ENCODE measurements around the gene CCL5.

Gene CCL5

DNA sequence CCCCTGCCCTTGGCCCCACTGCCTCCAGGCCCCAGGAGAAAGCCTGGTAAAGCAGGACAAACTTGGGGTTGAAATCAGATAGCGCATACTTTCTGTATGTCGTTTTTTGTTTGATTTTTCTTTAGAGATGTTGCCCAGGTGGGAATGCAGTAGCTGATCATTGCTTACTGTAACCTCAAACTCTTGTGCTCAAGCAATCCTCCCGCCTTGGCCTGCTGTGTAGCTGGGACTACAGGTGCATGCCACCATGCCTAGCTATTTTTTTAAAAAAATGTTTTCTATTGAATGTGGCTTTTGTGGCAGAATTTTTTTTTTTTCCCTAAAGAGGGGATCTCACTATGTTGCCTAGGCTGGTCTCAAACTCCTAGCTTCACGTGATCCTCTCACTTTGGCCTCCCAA, 11.1 kb upstream of the CCL5 start:
- H3K9me3 Mint-ChIP-seq: no peaks in the 10 kb centered on the region
- H3K4me3 Mint-ChIP-seq: no peak overlapping the region
- intact Hi-C loops (cut with micrococcal nuclease): no loop called here
- no peak overlapping the region for H3K27ac Mint-ChIP-seq
- no peaks in the 10 kb centered on the region for H3K36me3 Mint-ChIP-seq (ENCODE audit: low read depth)
- peaks cover 53% of the 10 kb centered on the region for H3K4me1 Mint-ChIP-seq (ENCODE audit: low read depth)
- no peaks in the 10 kb centered on the region for H3K27me3 Mint-ChIP-seq

DNA sequence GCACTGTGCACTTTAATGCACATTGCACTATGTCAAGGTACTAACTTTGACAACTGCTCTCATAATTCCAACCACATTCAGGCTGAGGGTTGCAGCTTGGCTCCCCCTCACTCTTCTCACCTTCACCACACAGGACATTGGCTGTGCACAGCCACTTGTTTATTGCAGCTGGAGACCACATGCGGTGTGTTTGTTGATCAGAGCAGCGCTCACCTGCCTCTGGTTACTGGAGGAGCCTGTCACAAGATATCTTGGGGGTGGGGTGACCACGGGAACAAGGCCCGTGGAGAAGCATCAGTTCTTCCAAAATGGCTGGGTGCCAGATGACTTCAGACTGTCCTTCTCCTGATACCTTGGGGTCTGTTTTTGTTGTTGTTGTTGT, 10.6 kb upstream of the CCL5 start:
- H3K4me3 Mint-ChIP-seq: no peak overlapping the region
- intact Hi-C loops (cut with micrococcal nuclease): no loop called here
- no peak overlapping the region for H3K27ac Mint-ChIP-seq
- H3K4me1 Mint-ChIP-seq (ENCODE audit: low read depth): peaks cover 48% of the 10 kb centered on the region
- H3K27me3 Mint-ChIP-seq: no peaks in the 10 kb centered on the region
- H3K9me3 Mint-ChIP-seq: no peaks in the 10 kb centered on the region
- H3K36me3 Mint-ChIP-seq (ENCODE audit: low read depth): no peaks in the 10 kb centered on the region

DNA sequence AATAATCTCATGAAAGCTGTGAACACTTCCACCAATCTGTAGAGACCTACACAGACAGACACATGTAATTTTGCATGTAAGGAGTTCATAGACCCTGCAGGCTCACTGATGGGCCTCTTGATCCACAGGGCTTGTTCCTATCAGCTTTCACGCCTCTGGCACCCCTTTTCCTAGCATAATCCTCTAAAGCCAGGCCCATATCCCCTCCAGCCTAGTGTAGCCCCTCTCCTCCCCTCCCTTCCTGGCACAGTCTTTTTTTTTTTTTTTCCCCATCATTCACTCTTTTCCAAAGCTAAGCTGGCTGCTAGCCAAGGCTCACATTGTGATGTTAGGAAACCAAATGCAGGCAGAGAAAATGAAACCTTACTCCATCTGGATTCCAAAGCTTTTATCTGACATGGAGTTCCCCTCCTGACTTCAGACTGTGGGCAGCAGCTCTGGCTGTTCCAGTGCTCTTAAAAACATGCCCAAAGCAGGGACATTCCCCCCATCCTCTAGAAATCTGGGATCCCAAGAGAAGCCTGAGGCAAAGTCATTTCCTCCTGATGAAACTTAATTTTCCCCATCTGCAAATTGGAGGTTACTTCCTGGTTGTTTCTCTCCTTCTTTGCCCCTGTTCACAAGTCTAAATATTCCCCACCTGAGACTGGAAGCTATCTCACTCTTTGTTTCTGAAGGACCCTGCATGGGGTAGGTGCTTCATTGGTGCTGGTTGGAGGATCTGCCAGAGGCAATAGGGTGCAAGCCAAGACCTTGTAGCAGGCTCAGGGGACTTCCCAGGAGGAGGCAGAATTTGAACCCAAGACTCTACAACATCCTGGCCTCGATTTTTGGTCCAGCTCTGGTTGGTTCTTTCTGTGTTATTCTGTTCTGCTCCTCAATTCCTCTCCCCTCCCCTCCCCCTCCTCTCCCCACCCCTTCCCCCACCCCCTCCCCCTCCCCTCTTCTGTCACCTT, 9.9 kb upstream of the CCL5 start:
- no peak overlapping the region for H3K4me3 Mint-ChIP-seq
- H3K4me1 Mint-ChIP-seq (ENCODE audit: low read depth): peaks cover 42% of the 10 kb centered on the region
- no peaks in the 10 kb centered on the region for H3K9me3 Mint-ChIP-seq
- H3K27me3 Mint-ChIP-seq: no peaks in the 10 kb centered on the region
- peak overlapping the region; percentile 58 for H3K27ac Mint-ChIP-seq
- intact Hi-C loops (cut with micrococcal nuclease): no loop called here
- no peaks in the 10 kb centered on the region for H3K36me3 Mint-ChIP-seq (ENCODE audit: low read depth)

GRCh38 chr17:35889241-35889640, 9.1 kb upstream of the CCL5 start:
- Mint-ChIP-seq H3K4me3 (no peak overlapping the region), H3K27me3 (no peaks in the 10 kb centered on the region), H3K36me3 (ENCODE audit: low read depth) (no peaks in the 10 kb centered on the region), H3K9me3 (no peaks in the 10 kb centered on the region), H3K4me1 (ENCODE audit: low read depth) (peaks cover 40% of the 10 kb centered on the region), H3K27ac (no peak overlapping the region)
- intact Hi-C loops (cut with micrococcal nuclease): no loop called here

DNA sequence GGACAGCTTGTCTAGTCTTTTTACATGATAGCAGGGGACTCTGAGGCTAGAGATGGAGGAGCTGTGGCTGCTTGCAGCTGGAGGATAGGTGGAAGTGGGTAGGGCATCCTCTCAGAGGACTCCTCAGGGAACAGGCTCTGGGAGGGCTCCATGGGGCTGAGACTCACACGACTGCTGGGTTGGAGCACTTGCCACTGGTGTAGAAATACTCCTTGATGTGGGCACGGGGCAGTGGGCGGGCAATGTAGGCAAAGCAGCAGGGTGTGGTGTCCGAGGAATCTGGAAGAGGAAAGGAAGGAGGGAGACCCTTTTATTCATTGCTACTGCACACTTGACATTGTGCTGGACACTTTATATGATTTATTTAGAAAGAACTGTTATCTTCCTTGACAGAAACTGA, 1.8 kb downstream of the CCL5 start:
- H3K4me3 Mint-ChIP-seq: no peak overlapping the region
- H3K4me1 Mint-ChIP-seq (ENCODE audit: low read depth): peaks cover 32% of the 10 kb centered on the region

GRCh38 chr17:35877345-35878029, 2.7 kb downstream of the CCL5 start:
- H3K4me3 Mint-ChIP-seq: no peak overlapping the region
- H3K27ac Mint-ChIP-seq: no peak overlapping the region
- H3K27me3 Mint-ChIP-seq: peaks cover 2% of the 10 kb centered on the region
- intact Hi-C loops (cut with micrococcal nuclease): no loop called here
- peaks cover 32% of the 10 kb centered on the region for H3K4me1 Mint-ChIP-seq (ENCODE audit: low read depth)
- no peaks in the 10 kb centered on the region for H3K36me3 Mint-ChIP-seq (ENCODE audit: low read depth)
- no peaks in the 10 kb centered on the region for H3K9me3 Mint-ChIP-seq

More for the DNA sequence above, 1.8 kb downstream of the CCL5 start:
- H3K36me3 Mint-ChIP-seq (ENCODE audit: low read depth): no peaks in the 10 kb centered on the region
- peaks cover 2% of the 10 kb centered on the region for H3K27me3 Mint-ChIP-seq
- intact Hi-C loops (cut with micrococcal nuclease): no loop called here
- H3K9me3 Mint-ChIP-seq: no peaks in the 10 kb centered on the region
- peak overlapping the region; percentile 10 for H3K27ac Mint-ChIP-seq

DNA sequence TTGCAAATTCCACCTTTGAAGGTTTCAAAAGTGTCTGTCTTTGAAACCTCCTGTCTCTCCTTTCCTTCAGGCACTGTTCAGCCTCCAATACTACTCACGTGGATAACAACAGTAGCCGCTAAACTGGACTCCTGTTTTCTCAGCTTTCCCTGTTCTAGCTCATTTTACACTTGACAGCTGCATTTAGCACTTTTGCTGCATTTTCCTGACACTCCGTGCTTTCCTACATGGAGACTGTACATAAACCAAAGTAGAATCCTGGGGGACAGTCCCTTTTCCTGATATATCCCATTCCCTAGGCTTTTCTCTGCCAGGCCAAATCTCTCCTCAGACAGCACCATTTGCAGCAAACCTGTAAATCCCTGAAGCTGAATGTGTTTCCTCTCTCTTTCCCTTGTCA, 3.6 kb downstream of the CCL5 start:
- Mint-ChIP-seq H3K9me3 (no peaks in the 10 kb centered on the region), H3K36me3 (ENCODE audit: low read depth) (no peaks in the 10 kb centered on the region), H3K27me3 (peaks cover 2% of the 10 kb centered on the region), H3K4me3 (no peak overlapping the region), H3K27ac (no peak overlapping the region), H3K4me1 (ENCODE audit: low read depth) (peaks cover 32% of the 10 kb centered on the region)
- intact Hi-C loops (cut with micrococcal nuclease): no loop called here

- Mint-ChIP-seq H3K9me3 (no peaks in the 10 kb centered on the region), H3K27me3 (peaks cover 2% of the 10 kb centered on the region), H3K4me3 (no peak overlapping the region), H3K36me3 (ENCODE audit: low read depth) (no peaks in the 10 kb centered on the region), H3K27ac (no peak overlapping the region), H3K4me1 (ENCODE audit: low read depth) (peaks cover 36% of the 10 kb centered on the region)
- intact Hi-C loops (cut with micrococcal nuclease): no loop called here
Observed at GRCh38 chr17:35875800-35876139, 4.4 kb downstream of the CCL5 start.

GRCh38 chr17:35875072-35875799, 4.9 kb downstream of the CCL5 start:
- intact Hi-C loops (cut with micrococcal nuclease): no loop called here
- Mint-ChIP-seq H3K9me3 (no peaks in the 10 kb centered on the region), H3K27me3 (peaks cover 2% of the 10 kb centered on the region), H3K36me3 (ENCODE audit: low read depth) (no peaks in the 10 kb centered on the region), H3K4me1 (ENCODE audit: low read depth) (peaks cover 31% of the 10 kb centered on the region), H3K27ac (no peak overlapping the region), H3K4me3 (no peak overlapping the region)

DNA sequence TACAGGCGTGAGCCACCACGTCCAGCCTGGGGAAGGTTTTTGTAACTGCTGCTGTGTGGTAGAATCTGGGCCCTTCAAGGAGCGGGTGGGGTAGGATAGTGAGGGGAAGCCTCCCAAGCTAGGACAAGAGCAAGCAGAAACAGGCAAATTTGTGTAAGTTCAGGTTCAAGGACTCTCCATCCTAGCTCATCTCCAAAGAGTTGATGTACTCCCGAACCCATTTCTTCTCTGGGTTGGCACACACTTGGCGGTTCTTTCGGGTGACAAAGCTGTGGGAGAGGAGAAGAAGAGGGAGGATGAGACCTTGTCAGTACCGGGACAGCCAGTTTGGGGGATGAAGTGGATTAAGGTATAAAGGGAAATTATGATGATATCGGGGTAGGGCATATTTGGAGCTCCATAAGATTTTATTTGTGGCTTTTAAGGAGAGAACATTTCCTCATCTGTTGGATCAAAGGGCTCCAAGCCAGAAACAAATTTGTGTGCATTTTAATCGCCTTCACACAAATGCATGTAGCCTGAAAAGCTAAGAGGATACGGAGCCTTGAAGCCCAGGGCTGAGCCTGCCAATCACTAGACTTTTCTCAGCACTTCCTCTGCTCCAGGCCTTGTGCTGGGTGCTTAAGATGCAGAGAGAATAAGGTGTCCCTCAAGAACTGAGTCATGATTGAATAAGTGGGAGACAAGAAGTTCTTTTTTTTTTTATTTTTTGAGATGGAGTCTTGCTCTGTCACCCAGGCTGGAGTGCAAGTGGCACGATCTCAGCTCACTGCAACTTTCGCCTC, 7.8 kb downstream of the CCL5 start:
- Mint-ChIP-seq H3K27ac (no peak overlapping the region), H3K4me1 (ENCODE audit: low read depth) (peaks cover 19% of the 10 kb centered on the region), H3K36me3 (ENCODE audit: low read depth) (no peaks in the 10 kb centered on the region), H3K27me3 (peaks cover 2% of the 10 kb centered on the region), H3K9me3 (no peaks in the 10 kb centered on the region), H3K4me3 (no peak overlapping the region)
- intact Hi-C loops (cut with micrococcal nuclease): no loop called here

DNA sequence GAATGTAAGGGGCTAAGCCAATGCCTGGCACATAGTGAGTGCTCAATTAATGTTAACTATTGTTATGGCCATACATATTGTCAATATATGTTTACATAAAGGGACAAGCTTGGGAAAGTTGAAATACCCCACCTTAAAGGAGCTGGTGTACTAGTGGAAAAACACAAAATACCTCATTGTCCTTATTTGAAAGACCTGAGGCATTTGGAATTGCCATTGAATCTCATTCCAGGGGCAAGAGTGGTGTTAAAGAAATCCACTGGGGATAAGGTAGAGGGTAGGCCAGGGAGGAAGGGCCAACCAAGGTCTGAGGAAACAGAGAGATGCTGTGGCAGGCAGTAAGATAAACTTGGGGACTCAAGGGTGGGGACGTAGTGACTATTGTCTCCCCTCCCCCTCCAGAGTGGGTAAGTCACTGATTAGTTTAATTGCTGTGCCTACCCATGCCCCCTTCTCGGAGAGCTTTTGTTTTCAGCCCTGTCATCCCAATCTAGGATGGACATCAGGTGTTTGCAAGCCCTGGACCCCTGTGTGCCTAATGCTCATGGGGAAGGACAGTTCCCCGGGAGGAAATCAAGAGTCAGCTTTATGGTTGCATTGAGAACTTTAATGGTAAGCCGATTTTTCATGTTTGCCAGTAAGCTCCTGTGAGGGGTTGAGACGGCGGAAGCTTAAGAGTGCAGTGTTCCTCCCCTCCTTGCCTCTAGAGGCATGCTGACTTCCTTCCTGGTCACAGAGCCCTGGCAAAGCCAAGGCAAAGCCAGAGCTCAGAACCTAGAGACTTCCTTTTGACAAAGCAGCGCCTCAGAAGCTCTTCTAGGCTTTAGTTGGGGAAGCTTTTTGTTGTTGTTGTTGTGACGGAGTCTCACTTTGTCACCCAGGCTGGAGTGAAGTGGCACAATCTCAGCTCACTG, 9.0 kb downstream of the CCL5 start:
- no peak overlapping the region for H3K27ac Mint-ChIP-seq
- intact Hi-C loops (cut with micrococcal nuclease): no loop called here
- peaks cover 25% of the 10 kb centered on the region for H3K4me1 Mint-ChIP-seq (ENCODE audit: low read depth)
- H3K27me3 Mint-ChIP-seq: peaks cover 2% of the 10 kb centered on the region
- no peaks in the 10 kb centered on the region for H3K9me3 Mint-ChIP-seq
- no peaks in the 10 kb centered on the region for H3K36me3 Mint-ChIP-seq (ENCODE audit: low read depth)
- H3K4me3 Mint-ChIP-seq: no peak overlapping the region

GRCh38 chr17:35868737-35869136, 11.4 kb downstream of the CCL5 start, which contains the start of gene HEATR9:
Gene HEATR9 (minus strand): TSS chr17:35868891. CDS start chr17:35868742, 149 bp downstream.
- Mint-ChIP-seq H3K36me3 (ENCODE audit: low read depth) (no peaks in the 10 kb centered on the region), H3K4me1 (ENCODE audit: low read depth) (peaks cover 25% of the 10 kb centered on the region), H3K9me3 (no peaks in the 10 kb centered on the region), H3K27ac (no peak within 1 kb of the TSS), H3K27me3 (no peaks in the 10 kb centered on the region), H3K4me3 (no peak within 1 kb of the TSS)
- intact Hi-C loops (cut with micrococcal nuclease): no loop called here

DNA sequence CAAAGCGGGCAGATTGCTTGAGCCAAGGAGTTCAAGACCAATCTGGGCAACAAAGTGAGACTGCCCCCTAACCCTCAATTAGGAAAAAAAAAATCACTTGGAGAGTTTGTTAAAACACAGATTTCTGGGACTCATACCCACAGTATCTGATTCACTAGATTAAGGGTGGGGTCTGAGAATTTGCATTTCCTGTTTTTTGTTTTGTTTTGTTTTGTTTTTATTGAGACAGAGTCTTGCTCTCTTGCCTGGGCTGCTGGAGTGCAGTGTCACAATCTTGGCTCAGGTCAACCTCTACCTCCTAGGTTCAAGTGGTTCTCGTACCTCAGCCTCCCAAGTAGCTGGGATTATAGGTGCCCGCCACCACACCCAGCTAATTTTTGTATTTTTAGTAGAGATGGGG, 12.6 kb downstream of the CCL5 start:
- intact Hi-C loops (cut with micrococcal nuclease): no loop called here
- H3K9me3 Mint-ChIP-seq: no peaks in the 10 kb centered on the region
- no peaks in the 10 kb centered on the region for H3K27me3 Mint-ChIP-seq
- no peaks in the 10 kb centered on the region for H3K36me3 Mint-ChIP-seq (ENCODE audit: low read depth)
- peaks cover 30% of the 10 kb centered on the region for H3K4me1 Mint-ChIP-seq (ENCODE audit: low read depth)
- no peak overlapping the region for H3K27ac Mint-ChIP-seq
- H3K4me3 Mint-ChIP-seq: no peak overlapping the region
